DND-41 (cell line): Measurements from ENCODE around the gene GPC3.

Experiments
- EZH2 ChIP-seq: IDR thresholded peaks from 3 replicates; pipeline ENCODE4 v1.6.1; 2012; ENCODE audit warnings: borderline replicate concordance, low read depth, mild to moderate bottlenecking, moderate library complexity, low read length, inconsistent platforms; ENCODE audit not compliant: severe bottlenecking
- TF ChIP-seq, protein P1 (sequence below): IDR thresholded peaks from 2 replicates; pipeline ENCODE4 v1.5.1; 2012; ENCODE audit warnings: borderline replicate concordance, low read length, moderate library complexity, mild to moderate bottlenecking; ENCODE audit not compliant: poor library complexity, severe bottlenecking; ENCODE audit errors: extremely low read depth

DNA sequence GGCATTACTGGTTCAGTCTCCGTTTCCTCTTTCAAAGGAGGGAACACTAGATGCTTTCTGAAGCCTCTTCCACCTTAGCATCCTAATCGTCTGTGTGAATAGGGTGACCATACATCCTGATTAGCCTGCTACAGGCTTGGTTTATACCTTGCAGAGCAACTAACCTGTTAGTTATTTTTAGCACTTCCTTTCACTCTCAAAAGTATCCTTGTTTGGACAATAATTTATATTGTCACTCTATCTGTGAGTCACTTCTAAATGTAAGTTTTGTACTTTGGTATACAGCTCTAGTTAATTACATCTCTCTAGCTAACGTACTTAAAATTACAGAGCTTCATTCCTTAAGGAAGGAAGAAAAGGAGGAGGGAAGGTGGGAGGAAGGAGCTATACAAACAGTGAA lies 174.5 kb downstream of the GPC3 start:
- TF ChIP-seq, protein P1, sequence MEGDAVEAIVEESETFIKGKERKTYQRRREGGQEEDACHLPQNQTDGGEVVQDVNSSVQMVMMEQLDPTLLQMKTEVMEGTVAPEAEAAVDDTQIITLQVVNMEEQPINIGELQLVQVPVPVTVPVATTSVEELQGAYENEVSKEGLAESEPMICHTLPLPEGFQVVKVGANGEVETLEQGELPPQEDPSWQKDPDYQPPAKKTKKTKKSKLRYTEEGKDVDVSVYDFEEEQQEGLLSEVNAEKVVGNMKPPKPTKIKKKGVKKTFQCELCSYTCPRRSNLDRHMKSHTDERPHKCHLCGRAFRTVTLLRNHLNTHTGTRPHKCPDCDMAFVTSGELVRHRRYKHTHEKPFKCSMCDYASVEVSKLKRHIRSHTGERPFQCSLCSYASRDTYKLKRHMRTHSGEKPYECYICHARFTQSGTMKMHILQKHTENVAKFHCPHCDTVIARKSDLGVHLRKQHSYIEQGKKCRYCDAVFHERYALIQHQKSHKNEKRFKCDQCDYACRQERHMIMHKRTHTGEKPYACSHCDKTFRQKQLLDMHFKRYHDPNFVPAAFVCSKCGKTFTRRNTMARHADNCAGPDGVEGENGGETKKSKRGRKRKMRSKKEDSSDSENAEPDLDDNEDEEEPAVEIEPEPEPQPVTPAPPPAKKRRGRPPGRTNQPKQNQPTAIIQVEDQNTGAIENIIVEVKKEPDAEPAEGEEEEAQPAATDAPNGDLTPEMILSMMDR = no peak
- no peak for TF ChIP-seq EZH2
